ENCODE measurements around the gene MRPL44.
A peak's percentile ranks its signal among the peaks of the same experiment; 100 is the strongest.

Gene MRPL44

GRCh38 chr2:223936862-223937326 is 20.4 kb upstream of the MRPL44 start:
- DNase-seq (ENCODE audit: low read depth), result no peak

- DNase-seq (ENCODE audit: low read depth), result no peak
These were observed 19.7 kb upstream of the MRPL44 start for GRCh38 chr2:223937535-223937934.

GRCh38 chr2:223939438-223939837 is 17.8 kb upstream of the MRPL44 start:
- peak; percentile 67 for DNase-seq (ENCODE audit: low read depth)

- peak; percentile 92 for DNase-seq (ENCODE audit: low read depth)
These were observed 15.5 kb upstream of the MRPL44 start for GRCh38 chr2:223941579-223942277.

- DNase-seq (ENCODE audit: low read depth), result no peak
These were observed 14.1 kb upstream of the MRPL44 start for GRCh38 chr2:223943135-223943534.

- peak; percentile 62 for DNase-seq (ENCODE audit: low read depth)
These were observed 13.7 kb upstream of the MRPL44 start for GRCh38 chr2:223943561-223944008.

- DNase-seq (ENCODE audit: low read depth), result no peak
These were observed 13.0 kb upstream of the MRPL44 start for GRCh38 chr2:223944166-223944702.

GRCh38 chr2:223944703-223945531 is 12.3 kb upstream of the MRPL44 start, which contains the start of gene WDFY1:
WDFY1 (minus strand) TSS chr2:223945335; CDS start chr2:223945284, 51 bp downstream.
- DNase-seq (ENCODE audit: low read depth), result peak; percentile 86

GRCh38 chr2:223945755-223946154 is 11.5 kb upstream of the MRPL44 start:
- DNase-seq (ENCODE audit: low read depth), result peak; percentile 33

- DNase-seq (ENCODE audit: low read depth), result no peak
These were observed 9.5 kb upstream of the MRPL44 start for GRCh38 chr2:223947711-223948205.

- no peak for DNase-seq (ENCODE audit: low read depth)
These were observed 7.9 kb upstream of the MRPL44 start for GRCh38 chr2:223949241-223949840.

- DNase-seq (ENCODE audit: low read depth), result no peak
These were observed 6.6 kb upstream of the MRPL44 start for GRCh38 chr2:223950448-223951347.

- DNase-seq (ENCODE audit: low read depth), result no peak
These were observed 4.8 kb upstream of the MRPL44 start for GRCh38 chr2:223952280-223952968.

- peak; percentile 97 for DNase-seq (ENCODE audit: low read depth)
These were observed 2.9 kb upstream of the MRPL44 start for GRCh38 chr2:223954401-223954800.

GRCh38 chr2:223956300-223956699 is 963 bp upstream of the MRPL44 start:
- no peak for DNase-seq (ENCODE audit: low read depth)

- DNase-seq (ENCODE audit: low read depth), result no peak
These were observed 2.4 kb downstream of the MRPL44 start for GRCh38 chr2:223959688-223960087.

GRCh38 chr2:223967981-223968380 is 10.7 kb downstream of the MRPL44 start:
- peak; percentile 74 for DNase-seq (ENCODE audit: low read depth)

GRCh38 chr2:223969315-223969714 is 12.1 kb downstream of the MRPL44 start:
- no peak for DNase-seq (ENCODE audit: low read depth)

- no peak for DNase-seq (ENCODE audit: low read depth)
These were observed 12.6 kb downstream of the MRPL44 start for GRCh38 chr2:223969856-223970255.

- peak; percentile 51 for DNase-seq (ENCODE audit: low read depth)
These were observed 13.3 kb downstream of the MRPL44 start for GRCh38 chr2:223970343-223971128.
